Suprapubic skin (tissue), 4 donors: ENCODE results near the gene HSDL2. TPM values are rescaled to one million over a fixed set of nuclear protein-coding genes. Genes with fewer than 3 reads are reported as not detected.

Source experiments
- DNase-seq, 2 donors: peaks; one replicate each; pipeline ENCODE4 v3.0.0-alpha.2; 2019; ENCODE audit warnings: low spot score in 2 of 2
- H3K27ac ChIP-seq: fragments of 200-600 bp; sonication (generic); one replicate; pipeline ENCODE4 v1.5.1; 2019
- H3K27me3 ChIP-seq: fragments of 200-600 bp; sonication (generic); one replicate; pipeline ENCODE4 v1.5.1; 2019
- H3K36me3 ChIP-seq: fragments of 200-600 bp; sonication (generic); one replicate; pipeline ENCODE4 v1.5.1; 2019
- H3K4me1 ChIP-seq: fragments of 200-600 bp; sonication (generic); one replicate; pipeline ENCODE4 v1.5.1; 2019
- H3K4me3 ChIP-seq: fragments of 200-600 bp; sonication (generic); one replicate; pipeline ENCODE4 v1.5.1; 2019; ENCODE audit warnings: mild to moderate bottlenecking
- H3K9me3 ChIP-seq: fragments of 200-600 bp; sonication (generic); one replicate; pipeline ENCODE4 v1.5.1; 2019
- CTCF ChIP-seq, 2 donors: fragments of 200-600 bp in 1 of 2; fragments of 450-650 bp in 1 of 2; sonication (generic) in 1 of 2; IDR thresholded peaks; one replicate each; pipeline ENCODE4 v1.5.1; 2016 to 2019; ENCODE audit warnings: antibody characterized with exemption in 2 of 2, mild to moderate bottlenecking in 1 of 2, moderate library complexity in 1 of 2
- EP300 ChIP-seq: sonication (generic); formaldehyde crosslinking; IDR thresholded peaks from one replicate; pipeline ENCODE4 v1.6.1; 2017; ENCODE audit warnings: antibody characterized with exemption
- POLR2A ChIP-seq, 2 donors: fragments of 450-650 bp; IDR thresholded peaks; one replicate each; pipeline ENCODE4 v1.6.1; 2017; ENCODE audit warnings: antibody characterized with exemption in 2 of 2, mild to moderate bottlenecking in 2 of 2, moderate library complexity in 2 of 2
- POLR2AphosphoS5 ChIP-seq, 3 donors: sonication (generic); formaldehyde crosslinking; IDR thresholded peaks; one replicate each; pipeline ENCODE4 v1.6.1; 2017; ENCODE audit warnings: antibody characterized with exemption in 3 of 3
- WGBS: methylation state at CpG from one replicate; pipeline ENCODE4 v1.1.5; 2018; 5-methylcytosine and 5-hydroxymethylcytosine counted together
- total RNA-seq, 4 donors: library from RNA; depleted of rRNA; stranded (reverse); fragments of >200 nt; gene quantifications; one replicate each; pipeline ENCODE4 v1.1.0, GENCODE V29; 2016

HSDL2 gene
- total RNA-seq, 4 donors from 2014 or later = 32.5 to 46.1 (median 33.2) TPM

GRCh38 chr9:112333639-112334431, 46.1 kb upstream of the HSDL2 start:
- peaks cover 32% of the 10 kb centered on the region for H3K4me1 ChIP-seq
- H3K27me3 ChIP-seq = no peaks in the 10 kb centered on the region
- TF ChIP-seq POLR2A (IDR thresholded peaks at IDR 0.05) (no peak), POLR2AphosphoS5 (IDR thresholded peaks at IDR 0.05) (peak in 1 of 3 donors; percentile 13), CTCF (IDR thresholded peaks at IDR 0.05) (peak in 1 of 2 donors; percentile 73)
- DNase-seq = peak in 1 of 2 donors; percentile 95
- H3K27ac ChIP-seq = peak overlapping the region; percentile 100
- no peaks in the 10 kb centered on the region for H3K36me3 ChIP-seq
- no peaks in the 10 kb centered on the region for H3K9me3 ChIP-seq
- H3K4me3 ChIP-seq = peak overlapping the region; percentile 100
- WGBS = under 1% methylated on average over 12 of the region's 72 CpGs

GRCh38 chr9:112334432-112334841, 45.5 kb upstream of the HSDL2 start:
- Histone ChIP-seq H3K4me3 (peak overlapping the region; percentile 100), H3K27me3 (no peaks in the 10 kb centered on the region), H3K9me3 (no peaks in the 10 kb centered on the region), H3K27ac (peak overlapping the region; percentile 100), H3K36me3 (no peaks in the 10 kb centered on the region), H3K4me1 (peaks cover 32% of the 10 kb centered on the region)
- WGBS = 7% methylated on average over 8 of the region's 8 CpGs
- no peak for TF ChIP-seq POLR2A (IDR thresholded peaks at IDR 0.05)
- TF ChIP-seq CTCF (IDR thresholded peaks at IDR 0.05) = no peak
- TF ChIP-seq EP300 = no peak
- TF ChIP-seq POLR2AphosphoS5 (IDR thresholded peaks at IDR 0.05) = no peak
- DNase-seq = no peak

- WGBS = 50% methylated on average over 1 of the region's 1 CpG
- no peak overlapping the region for H3K4me3 ChIP-seq
- no peaks in the 10 kb centered on the region for H3K36me3 ChIP-seq
- no peaks in the 10 kb centered on the region for H3K27me3 ChIP-seq
- H3K27ac ChIP-seq = no peak overlapping the region
- no peaks in the 10 kb centered on the region for H3K9me3 ChIP-seq
- H3K4me1 ChIP-seq = peaks cover 8% of the 10 kb centered on the region
- TF ChIP-seq POLR2AphosphoS5 (IDR thresholded peaks at IDR 0.05) (no peak), EP300 (no peak), POLR2A (IDR thresholded peaks at IDR 0.05) (no peak), CTCF (IDR thresholded peaks at IDR 0.05) (no peak)
- DNase-seq = no peak
Observed at GRCh38 chr9:112337547-112337946, 42.4 kb upstream of the HSDL2 start.

- no peak overlapping the region for H3K27ac ChIP-seq
- H3K4me3 ChIP-seq = no peak overlapping the region
- H3K4me1 ChIP-seq = peaks cover 8% of the 10 kb centered on the region
- WGBS = 56% methylated on average over 3 of the region's 3 CpGs
- no peaks in the 10 kb centered on the region for H3K9me3 ChIP-seq
- DNase-seq = no peak
- H3K36me3 ChIP-seq = no peaks in the 10 kb centered on the region
- no peak for TF ChIP-seq CTCF (IDR thresholded peaks at IDR 0.05)
- TF ChIP-seq EP300 = no peak
- no peak for TF ChIP-seq POLR2AphosphoS5 (IDR thresholded peaks at IDR 0.05)
- no peak for TF ChIP-seq POLR2A (IDR thresholded peaks at IDR 0.05)
- no peaks in the 10 kb centered on the region for H3K27me3 ChIP-seq
Observed at GRCh38 chr9:112338561-112338960, 41.3 kb upstream of the HSDL2 start.

GRCh38 chr9:112339886-112340285, 40.0 kb upstream of the HSDL2 start:
- Histone ChIP-seq H3K4me1 (peaks cover under 1% of the 10 kb centered on the region), H3K36me3 (no peaks in the 10 kb centered on the region), H3K9me3 (no peaks in the 10 kb centered on the region), H3K27me3 (no peaks in the 10 kb centered on the region), H3K27ac (no peak overlapping the region), H3K4me3 (no peak overlapping the region)
- no peak for TF ChIP-seq EP300
- no peak for TF ChIP-seq POLR2A (IDR thresholded peaks at IDR 0.05)
- TF ChIP-seq POLR2AphosphoS5 (IDR thresholded peaks at IDR 0.05) = no peak
- TF ChIP-seq CTCF (IDR thresholded peaks at IDR 0.05) = no peak
- WGBS = 95% methylated on average over 3 of the region's 3 CpGs
- no peak for DNase-seq
